Stomach (tissue), 9 donors: Measurements from ENCODE around the gene AKR1C8. TPM values are rescaled to one million over a fixed set of nuclear protein-coding genes. Genes with fewer than 3 reads are reported as not detected.
"Not testable (repeated sequence)": the region's sequence is repeated elsewhere in the genome, so short reads cannot be mapped to it uniquely, and the experiment has no call there.

Experiments used
- DNase-seq, 2 donors: peaks; one replicate each; pipeline versions ENCODE4 v3.0.0 to v3.0.0-alpha.2; 2013 to 2019
- H3K27ac ChIP-seq, 5 donors: fragments of 200-600 bp in 4 of 5; sonication (generic) in 4 of 5; one replicate each; pipeline ENCODE4 v1.5.1; 2013 to 2019; ENCODE audit warnings: mild to moderate bottlenecking in 1 of 5, moderate library complexity in 1 of 5
- H3K27me3 ChIP-seq, 3 donors: fragments of 200-600 bp; sonication (generic); one replicate each; pipeline ENCODE4 v1.5.1; 2017 to 2019; ENCODE audit warnings: mixed run types in 1 of 3
- H3K36me3 ChIP-seq, 4 donors: fragments of 200-600 bp; sonication (generic); 1 replicate in 3 of 4; 2 replicates in 1 of 4; pipeline ENCODE4 v1.5.1; 2016 to 2019
- H3K4me1 ChIP-seq, 4 donors: fragments of 200-600 bp; sonication (generic); one replicate each; pipeline ENCODE4 v1.5.1; 2016 to 2019
- H3K4me3 ChIP-seq, 4 donors: fragments of 200-600 bp; sonication (generic) in 3 of 4; one replicate each; pipeline ENCODE4 v1.5.1; 2016 to 2019; ENCODE audit warnings: mild to moderate bottlenecking in 1 of 4
- H3K9me3 ChIP-seq, 4 donors: fragments of 200-600 bp; sonication (generic); one replicate each; pipeline ENCODE4 v1.5.1; 2016 to 2019
- CTCF ChIP-seq, 7 experiments: fragments of 450-650 bp in 4 of 7; fragments of 200-600 bp in 3 of 7; sonication (generic) in 3 of 7; IDR thresholded peaks; one replicate each; pipeline ENCODE4 v1.5.1; 2016 to 2019; ENCODE audit warnings: antibody characterized with exemption in 7 of 7, control low read depth in 2 of 7, mild to moderate bottlenecking in 1 of 7
- EP300 ChIP-seq: sonication (generic); formaldehyde crosslinking; IDR thresholded peaks from one replicate; pipeline ENCODE4 v1.6.1; 2017; ENCODE audit warnings: antibody characterized with exemption
- POLR2A ChIP-seq, 4 donors: fragments of 450-650 bp; IDR thresholded peaks; one replicate each; pipeline ENCODE4 v1.6.1; 2016; ENCODE audit warnings: antibody characterized with exemption in 4 of 4, control low read depth in 2 of 4, mild to moderate bottlenecking in 1 of 4, moderate library complexity in 1 of 4
- POLR2AphosphoS5 ChIP-seq, 3 donors: sonication (generic); formaldehyde crosslinking; IDR thresholded peaks; one replicate each; pipeline ENCODE4 v1.6.1; 2016; ENCODE audit warnings: antibody characterized with exemption in 3 of 3
- WGBS, 5 donors: extraction: QIAGEN DNeasy Blood & Tissue Kit in 3 of 5; methylation state at CpG; one replicate each; pipeline versions ENCODE4 v1.1.5 to v1.1.7; 2013 to 2018; 5-methylcytosine and 5-hydroxymethylcytosine counted together
- intact Hi-C: fragments of 100-400 bp; cut with DNase I; formaldehyde crosslinking; loops from one replicate; pipeline ENCODE4 v1.15.1; 2023; ENCODE audit warnings: low total_unique reads
- polyA plus RNA-seq, 3 donors: library from polyadenylated mRNA; stranded (reverse); fragments of 200-250 nt; gene quantifications; one replicate each; pipeline ENCODE4 v1.2.3, GENCODE V29; 2013
- total RNA-seq, 5 donors: library from RNA; depleted of rRNA; stranded (reverse); fragments of >200 nt; gene quantifications; one replicate each; pipeline versions ENCODE4 v1.1.0 to v1.2.3, GENCODE V29; 2014 to 2016
- donor health status: healthy with polysubstance abuse.
- donor health status: Bipolar disorder and iron deficiency.
- donor health status: healthy.

AKR1C8 gene
- total and polyA plus RNA-seq, 8 donors, result not detected

DNA sequence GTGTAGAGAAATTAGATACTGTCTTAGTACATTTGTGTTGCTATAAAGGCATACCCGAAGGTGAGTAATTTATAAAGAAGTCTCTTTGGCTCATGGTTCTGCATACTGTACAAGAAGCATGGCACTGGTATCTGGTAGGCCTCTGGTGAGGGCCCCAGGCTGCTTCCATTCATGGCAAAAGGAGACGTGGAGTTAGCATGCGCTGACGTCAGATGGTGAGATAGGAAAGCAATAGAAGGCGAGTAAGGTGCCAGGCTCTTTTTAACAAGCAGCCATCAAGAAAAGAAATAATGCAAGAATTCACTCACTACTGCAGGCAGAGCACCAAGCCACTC lies 38.1 kb downstream of the AKR1C8 start:
- peak overlapping the region; percentile 84 to 94 (median 88) for H3K27ac ChIP-seq
- intact Hi-C loops, result no loop called here
- 31 to 59% (median 49%) methylated on average over 5 of the region's 5 CpGs for WGBS, 5 donors

GRCh38 chr10:5143137-5143536 lies 41.8 kb downstream of the AKR1C8 start:
- H3K9me3 ChIP-seq, result peaks cover 0 to 7% (median under 1%) of the 10 kb centered on the region in 4 donors

More for the DNA sequence above, 38.1 kb downstream of the AKR1C8 start:
- H3K27me3 ChIP-seq, result no peaks in the 10 kb centered on the region
- H3K9me3 ChIP-seq, result peaks cover 0 to 7% (median 3%) of the 10 kb centered on the region in 4 donors
- no peak for TF ChIP-seq EP300
- H3K4me3 ChIP-seq, result no peak overlapping the region
- H3K4me1 ChIP-seq, result peaks cover under 1 to 17% (median 13%) of the 10 kb centered on the region in 4 donors
- no peaks in the 10 kb centered on the region for H3K36me3 ChIP-seq
- peak in 1 of 2 donors; percentile 49 for DNase-seq

GRCh38 chr10:5142199-5142598 lies 42.8 kb downstream of the AKR1C8 start:
- Histone ChIP-seq H3K9me3 (peaks cover 0 to 16% (median 6%) of the 10 kb centered on the region in 4 donors), H3K36me3 (no peaks in the 10 kb centered on the region), H3K4me3 (no peak overlapping the region), H3K27ac (peak overlapping the region; percentile 61 to 82 (median 73)), H3K4me1 (peaks cover 5 to 14% (median 10%) of the 10 kb centered on the region in 4 donors), H3K27me3 (no peaks in the 10 kb centered on the region)
- intact Hi-C loops, result no loop called here
- WGBS, 5 donors, result 22 to 48% (median 27%) methylated on average over 4 of the region's 4 CpGs
- DNase-seq, result peak in 1 of 2 donors; percentile 61
- no peak for TF ChIP-seq EP300
- TF ChIP-seq POLR2AphosphoS5 (IDR thresholded peaks at IDR 0.05), result peak in 1 of 3 donors; percentile 41
- TF ChIP-seq POLR2A (IDR thresholded peaks at IDR 0.05), result no peak

More at GRCh38 chr10:5143137-5143536, 41.8 kb downstream of the AKR1C8 start:
- intact Hi-C loops, result no loop called here
- DNase-seq, result no peak
- TF ChIP-seq EP300, result no peak
- TF ChIP-seq CTCF (IDR thresholded peaks at IDR 0.05), result no peak
- TF ChIP-seq POLR2A (IDR thresholded peaks at IDR 0.05), result no peak
- TF ChIP-seq POLR2AphosphoS5 (IDR thresholded peaks at IDR 0.05), result no peak
- Histone ChIP-seq H3K27me3 (no peaks in the 10 kb centered on the region), H3K4me1 (peaks cover 5 to 17% (median 13%) of the 10 kb centered on the region in 4 donors), H3K4me3 (no peak overlapping the region), H3K27ac (peak overlapping the region in 4 of 5 donors; percentile 70 to 82 (median 74)), H3K36me3 (no peaks in the 10 kb centered on the region)
- WGBS, 5 donors, result 58 to 75% (median 68%) methylated on average over 5 of the region's 5 CpGs

GRCh38 chr10:5137699-5138098 lies 47.3 kb downstream of the AKR1C8 start:
- H3K27me3 ChIP-seq, DNase-seq, intact Hi-C loops, H3K27ac ChIP-seq, H3K36me3 ChIP-seq, H3K4me3 ChIP-seq, H3K4me1 ChIP-seq: not testable (repeated sequence)
- 37 to 59% (median 39%) methylated on average over 4 of the region's 4 CpGs for WGBS, 5 donors
- peaks cover 6 to 34% (median 17%) of the 10 kb centered on the region in 4 donors for H3K9me3 ChIP-seq

- no peaks in the 10 kb centered on the region for H3K27me3 ChIP-seq
- intact Hi-C loops, result no loop called here
- H3K4me3 ChIP-seq, result no peak overlapping the region
- no peaks in the 10 kb centered on the region for H3K36me3 ChIP-seq
- peaks cover 0 to 1% (median 0%) of the 10 kb centered on the region in 4 donors for H3K4me1 ChIP-seq
- H3K9me3 ChIP-seq, result peaks cover 6 to 34% (median 17%) of the 10 kb centered on the region in 4 donors
- DNase-seq, result no peak
- H3K27ac ChIP-seq, result no peak overlapping the region
- 90 to 97% (median 93%) methylated on average over 1 of the region's 1 CpG for WGBS, 5 donors
- no peak for TF ChIP-seq POLR2AphosphoS5 (IDR thresholded peaks at IDR 0.05)
- no peak for TF ChIP-seq EP300
- no peak for TF ChIP-seq CTCF (IDR thresholded peaks at IDR 0.05)
- TF ChIP-seq POLR2A (IDR thresholded peaks at IDR 0.05), result no peak
Observed at GRCh38 chr10:5136468-5137087, 48.4 kb downstream of the AKR1C8 start.

- Histone ChIP-seq H3K4me1 (no peaks in the 10 kb centered on the region), H3K4me3 (no peak overlapping the region), H3K9me3 (peaks cover 6 to 34% (median 17%) of the 10 kb centered on the region in 4 donors), H3K27me3 (no peaks in the 10 kb centered on the region), H3K36me3 (no peaks in the 10 kb centered on the region), H3K27ac (no peak overlapping the region)
- DNase-seq, result no peak
- WGBS, 5 donors, result 74 to 95% (median 87%) methylated on average over 2 of the region's 2 CpGs
- intact Hi-C loops, result no loop called here
- no peak for TF ChIP-seq POLR2AphosphoS5 (IDR thresholded peaks at IDR 0.05)
- TF ChIP-seq CTCF (IDR thresholded peaks at IDR 0.05), result no peak
- no peak for TF ChIP-seq POLR2A (IDR thresholded peaks at IDR 0.05)
- no peak for TF ChIP-seq EP300
Observed at GRCh38 chr10:5135581-5135980, 49.4 kb downstream of the AKR1C8 start.
